Lower leg skin (tissue), 4 donors: ENCODE measurements around the gene PDCD1LG2. TPM values are rescaled to one million over a fixed set of nuclear protein-coding genes. Genes with fewer than 3 reads are reported as not detected.
"Not testable (repeated sequence)": the region's sequence is repeated elsewhere in the genome, so short reads cannot be mapped to it uniquely, and the experiment has no call there.

Source experiments
- DNase-seq, 2 donors: peaks; one replicate each; pipeline ENCODE4 v3.0.0-alpha.2; 2019; ENCODE audit warnings: low spot score in 2 of 2
- H3K4me3 ChIP-seq: fragments of 200-600 bp; sonication (generic); 2 replicates; pipeline ENCODE4 v1.5.1; 2017; ENCODE audit warnings: mild to moderate bottlenecking, low read depth; ENCODE audit not compliant: poor library complexity, severe bottlenecking
- CTCF ChIP-seq, 3 donors: fragments of 450-650 bp; IDR thresholded peaks; one replicate each; pipeline ENCODE4 v1.5.1; 2016; ENCODE audit warnings: antibody characterized with exemption in 3 of 3, mild to moderate bottlenecking in 3 of 3, moderate library complexity in 2 of 3
- POLR2A ChIP-seq, 2 donors: fragments of 450-650 bp; IDR thresholded peaks; one replicate each; pipeline ENCODE4 v1.6.1; 2016 to 2017; ENCODE audit warnings: antibody characterized with exemption in 2 of 2, mild to moderate bottlenecking in 1 of 2, moderate library complexity in 1 of 2
- WGBS, 2 donors: methylation state at CpG; one replicate each; pipeline ENCODE4 v1.1.5; 2018; 5-methylcytosine and 5-hydroxymethylcytosine counted together
- intact Hi-C: fragments of 100-400 bp; cut with DNase I; formaldehyde crosslinking; loops from one replicate; pipeline ENCODE4 v1.15.0; 2023; ENCODE audit warnings: low total_unique reads
- total RNA-seq, 4 donors: library from RNA; depleted of rRNA; stranded (reverse); fragments of >200 nt; gene quantifications; one replicate each; pipeline ENCODE4 v1.1.0, GENCODE V29; 2016

PDCD1LG2 gene
- total RNA-seq, 4 donors from 2014 or later: 0.63 to 2.5 (median 1.3) TPM; not detected in 1

DNA sequence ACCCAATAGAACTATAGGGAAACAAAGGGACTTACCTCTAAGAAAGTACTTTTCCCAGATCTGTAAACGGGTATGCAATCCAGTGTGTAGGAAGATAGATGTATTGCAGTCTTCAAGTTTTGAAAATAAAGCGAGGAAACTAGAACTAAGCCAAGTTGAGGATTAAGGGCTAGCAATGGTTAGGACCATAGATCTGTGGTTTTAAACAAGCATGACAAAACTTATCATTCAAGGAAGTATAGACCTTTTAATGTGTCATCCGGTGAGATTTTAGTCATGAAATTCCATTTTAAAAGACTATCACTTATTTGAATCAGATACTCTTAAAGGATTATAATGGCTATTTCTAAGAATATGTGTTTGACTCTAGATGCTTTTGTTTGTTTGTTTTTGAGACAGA is 39.5 kb upstream of the PDCD1LG2 start:
- no peak for DNase-seq
- TF ChIP-seq CTCF (IDR thresholded peaks at IDR 0.05) (no peak), POLR2A (IDR thresholded peaks at IDR 0.05) (no peak)
- WGBS, 2 donors: 90 to 94% methylated on average over 3 of the region's 3 CpGs
- H3K4me3 ChIP-seq: no peak overlapping the region
- intact Hi-C loops: no loop called here

DNA sequence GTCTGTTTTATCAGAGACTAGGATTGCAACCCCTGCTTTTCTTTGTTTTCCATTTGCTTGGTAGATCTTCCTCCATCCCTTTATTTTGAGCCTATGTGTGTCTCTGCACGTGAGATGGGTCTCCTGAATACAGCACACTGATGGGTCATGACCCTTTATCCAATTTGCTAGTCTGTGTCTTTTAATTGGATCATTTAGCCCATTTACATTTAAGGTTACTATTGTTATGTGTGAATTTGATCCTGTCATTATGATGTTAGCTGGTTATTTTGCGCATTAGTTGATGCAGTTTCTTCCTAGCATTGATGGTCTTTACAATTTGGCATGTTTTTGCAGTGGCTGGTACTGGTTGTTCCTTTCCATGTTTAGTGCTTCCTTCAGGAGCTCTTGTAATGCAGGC is 34.7 kb upstream of the PDCD1LG2 start:
- H3K4me3 ChIP-seq, DNase-seq: not testable (repeated sequence)
- 88 to 91% methylated on average over 2 of the region's 2 CpGs for WGBS, 2 donors
- intact Hi-C loops: loop anchor here (2.0 kb wide), 1 partner anchor 37 kb away; no protein-coding TSS in a partner anchor

GRCh38 chr9:5478206-5478605 is 32.1 kb upstream of the PDCD1LG2 start:
- no peak overlapping the region for H3K4me3 ChIP-seq
- no peak for DNase-seq
- intact Hi-C loops: no loop called here
- 72 to 77% methylated on average over 2 of the region's 2 CpGs for WGBS, 2 donors
- no peak for TF ChIP-seq POLR2A (IDR thresholded peaks at IDR 0.05)
- no peak for TF ChIP-seq CTCF (IDR thresholded peaks at IDR 0.05)

- no peak for DNase-seq
- whole genome bisulfite sequencing, 2 donors: 82 to 86% methylated on average over 3 of the region's 3 CpGs
- intact Hi-C loops: no loop called here
- TF ChIP-seq CTCF (IDR thresholded peaks at IDR 0.05): no peak
- no peak for TF ChIP-seq POLR2A (IDR thresholded peaks at IDR 0.05)
- no peak overlapping the region for H3K4me3 ChIP-seq
Measured at GRCh38 chr9:5479994-5480694, 30.2 kb upstream of the PDCD1LG2 start.

DNA sequence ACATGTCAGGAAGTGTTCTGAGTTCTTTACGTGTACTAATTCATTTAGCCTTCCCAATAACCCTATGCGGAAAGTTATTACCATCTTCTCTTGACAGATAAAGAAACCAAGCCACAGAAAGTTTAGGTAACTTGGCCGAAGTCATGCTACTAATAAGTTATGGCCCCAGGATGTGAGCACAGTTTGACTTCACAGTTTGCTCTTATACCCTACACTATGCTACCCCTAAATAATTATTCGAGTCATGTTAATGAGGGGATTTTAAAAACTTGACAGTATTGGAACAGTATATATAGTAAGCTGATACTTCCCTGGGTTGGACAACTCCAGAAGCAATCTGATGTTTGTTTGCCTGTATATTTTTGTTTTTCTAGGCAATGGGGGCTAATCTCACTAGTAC is 29.4 kb upstream of the PDCD1LG2 start:
- no peak for TF ChIP-seq CTCF (IDR thresholded peaks at IDR 0.05)
- intact Hi-C loops: no loop called here
- DNase-seq: no peak
- H3K4me3 ChIP-seq: no peak overlapping the region
- WGBS, 2 donors: 91 to 95% methylated on average over 4 of the region's 4 CpGs

- TF ChIP-seq CTCF (IDR thresholded peaks at IDR 0.05) (no peak), POLR2A (IDR thresholded peaks at IDR 0.05) (no peak)
- no peak for DNase-seq
- WGBS, 2 donors: 89% methylated on average over 5 of the region's 5 CpGs
- intact Hi-C loops: no loop called here
- H3K4me3 ChIP-seq: no peak overlapping the region
Measured at GRCh38 chr9:5481322-5482040, 28.9 kb upstream of the PDCD1LG2 start.
